Loucy (cell line): ENCODE results near the gene CEL.

ENCODE experiments used
- H2AFZ ChIP-seq: fragments of 200-600 bp; sonication (generic); 2 replicates; pipeline ENCODE4 v1.6.0; 2016; ENCODE audit warnings: antibody characterized with exemption, mild to moderate bottlenecking, low read length, moderate library complexity
- H3F3A ChIP-seq: fragments of 200-600 bp; 2 replicates; pipeline ENCODE4 v1.6.0; 2016; ENCODE audit warnings: antibody characterized with exemption, low read depth, mild to moderate bottlenecking
- H3K27me3 ChIP-seq: fragments of 200-600 bp; sonication (generic); 2 replicates; pipeline ENCODE4 v1.6.1; 2014; ENCODE audit warnings: low read length, mild to moderate bottlenecking; ENCODE audit not compliant: insufficient read depth, poor library complexity, severe bottlenecking
- H3K36me3 ChIP-seq: fragments of 200-600 bp; sonication (generic); 2 replicates; pipeline ENCODE4 v1.6.1; 2016; ENCODE audit warnings: low read length; ENCODE audit not compliant: insufficient read depth
- H3K4me1 ChIP-seq: fragments of 200-600 bp; sonication (generic); 2 replicates; pipeline ENCODE4 v1.5.1; 2014; ENCODE audit warnings: low read length, mild to moderate bottlenecking; ENCODE audit not compliant: insufficient read depth, poor library complexity, severe bottlenecking
- H3K4me2 ChIP-seq: fragments of 200-600 bp; sonication (generic); 2 replicates; pipeline ENCODE4 v1.6.0; 2014; ENCODE audit warnings: antibody characterized with exemption, low read length, low read depth, mild to moderate bottlenecking; ENCODE audit not compliant: poor library complexity, severe bottlenecking
- H3K4me3 ChIP-seq: fragments of 200-600 bp; sonication (generic); 2 replicates; pipeline ENCODE4 v1.5.1; 2014; ENCODE audit warnings: low read length, mild to moderate bottlenecking, mixed read lengths; ENCODE audit not compliant: poor library complexity, severe bottlenecking
- H3K79me2 ChIP-seq: fragments of 200-600 bp; sonication (generic); 2 replicates; pipeline ENCODE4 v1.6.1; 2014; ENCODE audit warnings: low read length; ENCODE audit not compliant: insufficient read depth
- H3K9ac ChIP-seq: fragments of 200-600 bp; sonication (generic); 2 replicates; pipeline ENCODE4 v1.6.0; 2014; ENCODE audit warnings: mild to moderate bottlenecking, low read depth, low read length, moderate library complexity; ENCODE audit not compliant: poor library complexity, severe bottlenecking
- H3K9me2 ChIP-seq: fragments of 200-600 bp; sonication (generic); replicated peaks from 2 replicates; pipeline ENCODE4 v1.6.1; 2016; ENCODE audit warnings: low read depth, low read length, mixed read lengths
- H3K9me3 ChIP-seq: fragments of 200-600 bp; sonication (generic); 2 replicates; pipeline ENCODE4 v1.6.1; 2014; ENCODE audit warnings: mild to moderate bottlenecking, antibody characterized with exemption, low read length, low read depth; ENCODE audit not compliant: insufficient read depth
- H4K20me1 ChIP-seq: fragments of 200-600 bp; sonication (generic); 2 replicates; pipeline ENCODE4 v1.6.0; 2014; ENCODE audit warnings: antibody characterized with exemption, low read length, mild to moderate bottlenecking; ENCODE audit not compliant: insufficient read depth, poor library complexity, severe bottlenecking
- EZH2phosphoT487 ChIP-seq: fragments of 200-600 bp; IDR thresholded peaks from 2 replicates; pipeline ENCODE4 v1.6.1; 2018; ENCODE audit warnings: antibody characterized with exemption, mild to moderate bottlenecking, moderate library complexity, borderline replicate concordance
- TF ChIP-seq, protein P1 (sequence below): fragments of 200-600 bp; sonication (generic); conservative IDR thresholded peaks from 2 replicates; pipeline ENCODE4 v1.5.1; 2014; ENCODE audit warnings: mild to moderate bottlenecking, antibody characterized with exemption, low read length

Gene CEL

GRCh38 chr9:133116346-133117231 is 54.8 kb downstream of the CEL start:
- Histone ChIP-seq H3F3A (peaks cover 3% of the 10 kb centered on the region; the same call in 1 of the 2 replicates), H3K79me2 (peaks cover 89% of the 10 kb centered on the region), H3K4me1 (peaks cover 47% of the 10 kb centered on the region)

GRCh38 chr9:133117271-133118178 is 55.7 kb downstream of the CEL start:
- peaks cover 40% of the 10 kb centered on the region for H3K4me1 ChIP-seq
- H4K20me1 ChIP-seq, result peaks cover 85% of the 10 kb centered on the region
- H3K4me3 ChIP-seq, result no peak overlapping the region
- no peaks in the 10 kb centered on the region for H3K9me3 ChIP-seq
- H3K79me2 ChIP-seq, result peaks cover 80% of the 10 kb centered on the region
- H3K9ac ChIP-seq, result no peak overlapping the region
- H3K36me3 ChIP-seq, result no peaks in the 10 kb centered on the region
- no peak overlapping the region for H2AFZ ChIP-seq
- H3K27me3 ChIP-seq, result no peaks in the 10 kb centered on the region
- peaks cover 5% of the 10 kb centered on the region; the same call in 1 of the 2 replicates for H3F3A ChIP-seq
- H3K9me2 ChIP-seq, result no peaks in the 10 kb centered on the region
- TF ChIP-seq EZH2phosphoT487, result no peak
- TF ChIP-seq, protein P1, sequence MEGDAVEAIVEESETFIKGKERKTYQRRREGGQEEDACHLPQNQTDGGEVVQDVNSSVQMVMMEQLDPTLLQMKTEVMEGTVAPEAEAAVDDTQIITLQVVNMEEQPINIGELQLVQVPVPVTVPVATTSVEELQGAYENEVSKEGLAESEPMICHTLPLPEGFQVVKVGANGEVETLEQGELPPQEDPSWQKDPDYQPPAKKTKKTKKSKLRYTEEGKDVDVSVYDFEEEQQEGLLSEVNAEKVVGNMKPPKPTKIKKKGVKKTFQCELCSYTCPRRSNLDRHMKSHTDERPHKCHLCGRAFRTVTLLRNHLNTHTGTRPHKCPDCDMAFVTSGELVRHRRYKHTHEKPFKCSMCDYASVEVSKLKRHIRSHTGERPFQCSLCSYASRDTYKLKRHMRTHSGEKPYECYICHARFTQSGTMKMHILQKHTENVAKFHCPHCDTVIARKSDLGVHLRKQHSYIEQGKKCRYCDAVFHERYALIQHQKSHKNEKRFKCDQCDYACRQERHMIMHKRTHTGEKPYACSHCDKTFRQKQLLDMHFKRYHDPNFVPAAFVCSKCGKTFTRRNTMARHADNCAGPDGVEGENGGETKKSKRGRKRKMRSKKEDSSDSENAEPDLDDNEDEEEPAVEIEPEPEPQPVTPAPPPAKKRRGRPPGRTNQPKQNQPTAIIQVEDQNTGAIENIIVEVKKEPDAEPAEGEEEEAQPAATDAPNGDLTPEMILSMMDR, result no peak
- H3K4me2 ChIP-seq, result no peak overlapping the region

More at GRCh38 chr9:133116346-133117231, 54.8 kb downstream of the CEL start:
- no peak overlapping the region for H2AFZ ChIP-seq
- no peak overlapping the region for H3K4me2 ChIP-seq
- no peaks in the 10 kb centered on the region for H3K9me2 ChIP-seq
- H3K36me3 ChIP-seq, result peaks cover 5% of the 10 kb centered on the region; the same call in 1 of the 2 replicates
- no peak overlapping the region for H3K9ac ChIP-seq
- H3K27me3 ChIP-seq, result no peaks in the 10 kb centered on the region
- no peak overlapping the region for H3K4me3 ChIP-seq
- TF ChIP-seq EZH2phosphoT487, result no peak
- TF ChIP-seq, protein P1, result no peak
- H3K9me3 ChIP-seq, result no peaks in the 10 kb centered on the region
- peaks cover 87% of the 10 kb centered on the region for H4K20me1 ChIP-seq

GRCh38 chr9:133118179-133118520 is 56.4 kb downstream of the CEL start:
- H4K20me1 ChIP-seq, result peaks cover 79% of the 10 kb centered on the region
- H3K9me3 ChIP-seq, result no peaks in the 10 kb centered on the region
- no peak overlapping the region for H3K9ac ChIP-seq
- H3K79me2 ChIP-seq, result peaks cover 76% of the 10 kb centered on the region
- peaks cover 5% of the 10 kb centered on the region; the same call in 1 of the 2 replicates for H3F3A ChIP-seq
- TF ChIP-seq, protein P1, result no peak
- no peak for TF ChIP-seq EZH2phosphoT487
- no peak overlapping the region for H2AFZ ChIP-seq
- H3K27me3 ChIP-seq, result no peaks in the 10 kb centered on the region
- no peak overlapping the region for H3K4me3 ChIP-seq
- H3K4me2 ChIP-seq, result no peak overlapping the region
- no peaks in the 10 kb centered on the region for H3K36me3 ChIP-seq
- no peaks in the 10 kb centered on the region for H3K9me2 ChIP-seq
- peaks cover 34% of the 10 kb centered on the region for H3K4me1 ChIP-seq
